Putamen (tissue), 1 donor: ENCODE results near the gene HAGHL.

Experiments
- DNase-seq: peaks from one replicate; pipeline ENCODE4 v3.0.0-alpha.2; 2016; ENCODE audit warnings: low spot score

The HAGHL gene

DNA sequence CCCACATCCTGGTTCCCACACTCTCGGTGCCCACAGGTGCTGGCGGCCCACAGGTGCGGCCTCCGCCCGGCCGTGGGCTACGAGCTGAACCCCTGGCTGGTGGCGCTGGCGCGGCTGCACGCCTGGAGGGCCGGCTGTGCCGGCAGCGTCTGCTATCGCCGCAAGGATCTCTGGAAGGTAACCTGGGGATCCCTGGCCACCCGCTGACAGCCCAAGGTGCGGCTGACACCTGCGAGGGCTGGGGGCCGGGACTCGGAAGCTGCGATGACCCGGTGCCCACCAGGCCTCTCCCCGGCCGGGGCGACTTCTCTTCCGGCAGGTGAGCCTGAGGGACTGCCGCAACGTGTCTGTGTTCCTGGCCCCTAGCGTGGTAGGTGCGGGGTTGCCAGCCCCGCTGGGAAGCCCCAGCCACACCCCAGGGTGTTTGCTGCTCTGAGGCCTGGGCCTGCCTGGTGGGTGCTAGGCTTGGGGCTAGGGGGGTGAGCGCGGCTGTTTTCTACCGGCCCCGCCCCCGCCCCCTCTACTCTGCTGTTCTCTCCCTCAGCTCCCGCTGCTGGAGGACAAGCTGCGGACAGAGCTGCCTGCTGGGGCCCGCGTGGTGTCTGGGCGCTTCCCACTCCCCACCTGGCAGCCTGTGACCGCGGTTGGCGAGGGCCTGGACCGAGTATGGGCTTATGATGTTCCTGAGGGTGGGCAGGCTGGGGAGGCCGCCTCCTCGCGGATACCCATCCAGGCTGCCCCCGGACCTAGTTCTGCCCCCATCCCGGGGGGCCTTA is 5.0 kb upstream of the HAGHL start:
- no peak for DNase-seq

DNA sequence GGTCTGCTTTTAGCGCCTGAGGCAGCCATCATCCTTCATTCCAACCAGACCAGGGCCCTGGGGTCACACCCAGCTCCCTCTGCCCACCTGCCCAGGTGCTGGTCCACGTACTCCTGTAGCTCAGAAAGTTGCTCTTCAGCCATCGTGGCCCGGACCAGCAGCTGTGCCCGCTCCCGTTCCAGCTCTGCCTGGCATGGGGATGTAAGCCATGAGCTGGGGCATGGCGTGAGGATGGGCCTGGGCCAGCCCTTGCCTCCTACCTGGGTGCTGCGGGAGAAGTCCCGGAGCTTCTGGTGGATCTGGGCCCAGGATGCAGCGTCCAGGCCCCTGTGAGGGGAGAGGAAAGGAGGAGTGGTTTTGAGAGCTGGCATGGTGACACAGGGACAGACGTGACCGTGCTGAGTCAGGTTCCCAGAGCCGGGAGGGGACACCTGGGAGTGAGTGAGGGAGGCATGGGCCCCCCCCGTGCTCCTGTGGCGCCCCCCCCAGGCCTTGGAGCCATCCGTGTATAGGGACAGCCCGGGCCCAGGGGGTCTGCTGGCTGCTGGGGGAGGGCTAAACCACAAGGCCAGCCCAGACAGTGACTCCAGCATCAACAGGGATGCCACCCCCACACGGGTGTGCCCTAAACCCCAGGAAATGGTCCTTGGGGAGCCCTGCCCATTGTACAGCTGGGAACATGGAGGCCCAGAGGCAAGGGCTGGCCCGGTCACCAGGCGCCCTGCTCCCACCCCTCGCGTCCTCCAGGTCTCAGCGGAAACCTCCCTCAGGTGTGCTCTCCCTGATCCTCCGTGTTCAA is 3.9 kb upstream of the HAGHL start:
- DNase-seq, result no peak

DNA sequence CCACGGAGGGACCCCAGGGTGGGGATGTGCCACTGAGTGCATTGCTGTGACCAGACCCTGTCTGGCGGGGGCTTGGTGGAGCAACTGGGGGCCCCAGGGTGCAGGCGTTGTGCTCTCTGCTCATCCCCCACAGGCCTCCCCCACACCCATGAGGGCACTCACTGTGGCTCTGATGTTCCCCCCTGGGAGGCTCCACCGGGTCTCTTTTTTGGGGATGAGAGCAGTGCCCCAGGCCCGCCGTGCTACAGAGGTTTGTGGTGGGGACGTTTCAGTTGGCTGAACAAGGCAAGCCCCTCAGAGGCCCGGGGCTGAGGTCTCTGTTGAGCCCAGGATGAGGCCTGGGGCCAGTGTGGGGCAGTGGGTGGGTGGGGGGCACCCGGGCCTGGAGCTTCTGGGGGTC is 3.2 kb upstream of the HAGHL start:
- no peak for DNase-seq

- DNase-seq, result no peak
Observed at GRCh38 chr16:724188-725040, 2.5 kb upstream of the HAGHL start.

DNA sequence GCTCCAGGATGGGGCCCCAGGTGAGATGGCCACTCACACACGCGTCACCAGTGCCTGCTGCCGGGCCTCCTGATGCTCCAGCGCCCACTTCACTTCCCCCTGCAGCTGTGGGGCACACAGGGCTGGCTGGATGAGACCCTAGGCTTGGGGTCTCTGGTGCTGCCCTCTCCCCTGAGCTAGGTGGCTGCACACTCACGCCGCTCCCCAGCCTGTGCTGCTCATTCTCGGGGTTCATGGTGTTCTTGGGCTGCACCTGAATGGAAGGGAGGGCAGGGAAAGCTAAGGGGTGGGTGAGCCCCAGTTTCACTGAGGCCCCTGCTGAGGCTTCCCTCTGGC is 1.9 kb upstream of the HAGHL start:
- DNase-seq, result no peak

DNA sequence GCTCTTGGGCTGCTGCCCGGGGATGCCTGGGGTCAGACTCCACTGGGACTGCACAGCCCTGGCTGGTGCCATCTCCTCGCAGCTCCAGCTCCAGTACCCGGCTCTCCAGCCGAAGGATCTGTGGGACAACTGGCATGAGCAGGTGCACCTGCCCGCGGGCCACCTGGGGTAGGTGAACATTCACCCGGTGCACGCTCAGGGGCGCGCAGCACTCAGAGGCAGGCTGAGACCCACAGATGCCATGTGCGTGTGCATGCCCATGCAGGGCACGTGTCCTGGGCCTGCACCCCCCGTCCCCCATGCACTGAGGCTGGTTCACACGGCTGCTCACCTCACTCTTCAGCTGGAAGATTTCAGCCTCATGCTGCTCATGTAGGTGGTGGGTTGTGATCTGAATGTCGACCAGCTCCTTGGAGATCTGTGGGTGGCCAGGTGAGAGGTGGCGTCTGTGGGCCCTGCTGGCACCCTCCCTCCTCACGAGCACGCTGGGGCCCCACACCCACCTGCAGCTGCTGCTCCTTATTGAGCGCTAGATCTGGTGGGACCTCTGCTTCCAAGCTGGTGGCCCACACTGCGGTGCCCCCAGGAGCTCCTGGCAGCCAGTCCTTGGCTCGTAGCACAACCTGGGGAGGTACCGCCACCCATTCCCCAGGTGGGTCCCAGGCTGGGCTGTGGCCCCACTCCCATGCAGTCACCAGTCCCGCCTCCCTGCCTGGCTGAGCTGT is 1.3 kb upstream of the HAGHL start:
- DNase-seq, result no peak

GRCh38 chr16:726188-726437 is 793 bp upstream of the HAGHL start:
- DNase-seq, result no peak

- no peak for DNase-seq
Observed at GRCh38 chr16:727291-727977, 528 bp downstream of the HAGHL start.

- DNase-seq, result no peak
Observed at GRCh38 chr16:728131-728889, 1.4 kb downstream of the HAGHL start.

- no peak for DNase-seq
Observed at GRCh38 chr16:728890-729744, 2.2 kb downstream of the HAGHL start.

- DNase-seq, result no peak
Observed at GRCh38 chr16:729768-730665, 3.1 kb downstream of the HAGHL start.

GRCh38 chr16:730666-731509 is 4.0 kb downstream of the HAGHL start:
- DNase-seq, result no peak

GRCh38 chr16:732332-732731 is 5.4 kb downstream of the HAGHL start:
- no peak for DNase-seq

DNA sequence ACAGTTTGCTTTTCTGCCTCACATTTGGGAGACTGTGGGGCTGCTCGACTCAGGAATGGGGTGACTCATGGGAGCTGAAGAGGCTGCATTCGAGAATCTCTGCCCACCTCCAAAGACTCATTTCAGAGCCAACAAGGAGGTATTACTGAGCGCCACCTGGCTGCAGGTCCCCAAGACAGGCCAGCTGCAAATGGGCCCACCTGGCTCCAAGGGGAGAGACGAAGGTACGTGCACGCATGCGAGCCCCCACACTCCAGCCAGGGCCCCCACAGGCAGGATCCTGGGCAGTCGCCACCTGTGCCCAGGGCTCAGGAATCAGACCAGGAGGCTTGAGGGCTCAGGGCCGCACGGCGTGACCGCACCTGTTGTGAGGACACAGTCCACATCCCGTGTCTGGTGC is 6.0 kb downstream of the HAGHL start:
- peak; percentile 66 for DNase-seq

- DNase-seq, result no peak
Observed at GRCh38 chr16:733382-734207, 6.7 kb downstream of the HAGHL start.

GRCh38 chr16:734208-734980 is 7.5 kb downstream of the HAGHL start:
- peak; percentile 86 for DNase-seq
